ENCODE data around the gene NGEF.

NGEF gene

GRCh38 chr2:232850039-232850438 is 163.0 kb downstream of the NGEF start:
- Mint-ChIP-seq H3K4me3 (no peak overlapping the region), H3K4me1 (no peaks in the 10 kb centered on the region), H3K9me3 (no peaks in the 10 kb centered on the region), H3K27me3 (ENCODE audit: low read depth) (no peaks in the 10 kb centered on the region), H3K36me3 (ENCODE audit: low read depth) (peaks cover 57% of the 10 kb centered on the region), H3K27ac (no peak overlapping the region)
- no peak for TF ChIP-seq CTCF (IDR thresholded peaks at IDR 0.05; ENCODE audit: unreplicated experiment in 3 of 3)

GRCh38 chr2:232846055-232846454 is 167.0 kb downstream of the NGEF start:
- no peak for TF ChIP-seq CTCF (IDR thresholded peaks at IDR 0.05; ENCODE audit: unreplicated experiment in 3 of 3)
- Mint-ChIP-seq H3K27ac (no peak overlapping the region), H3K9me3 (no peaks in the 10 kb centered on the region), H3K36me3 (ENCODE audit: low read depth) (peaks cover 72% of the 10 kb centered on the region), H3K4me3 (no peak overlapping the region), H3K27me3 (ENCODE audit: low read depth) (no peaks in the 10 kb centered on the region), H3K4me1 (no peaks in the 10 kb centered on the region)

- peaks cover 74% of the 10 kb centered on the region for H3K36me3 Mint-ChIP-seq (ENCODE audit: low read depth)
- no peaks in the 10 kb centered on the region for H3K9me3 Mint-ChIP-seq
- no peaks in the 10 kb centered on the region for H3K27me3 Mint-ChIP-seq (ENCODE audit: low read depth)
- H3K4me3 Mint-ChIP-seq = no peak overlapping the region
- H3K27ac Mint-ChIP-seq = peak overlapping the region in 1 of 3 experiments; percentile 35
- TF ChIP-seq CTCF (IDR thresholded peaks at IDR 0.05; ENCODE audit: unreplicated experiment in 3 of 3) = peak in 1 of 3 experiments; percentile 18
- no peaks in the 10 kb centered on the region for H3K4me1 Mint-ChIP-seq
These were observed 169.2 kb downstream of the NGEF start for GRCh38 chr2:232843834-232844233.

- Mint-ChIP-seq H3K9me3 (no peaks in the 10 kb centered on the region), H3K36me3 (ENCODE audit: low read depth) (peaks cover 74% of the 10 kb centered on the region), H3K4me3 (no peak overlapping the region), H3K27ac (peak overlapping the region in 1 of 3 experiments; percentile 72), H3K4me1 (no peaks in the 10 kb centered on the region), H3K27me3 (ENCODE audit: low read depth) (no peaks in the 10 kb centered on the region)
- no peak for TF ChIP-seq CTCF (IDR thresholded peaks at IDR 0.05; ENCODE audit: unreplicated experiment in 3 of 3)
These were observed 170.4 kb downstream of the NGEF start for GRCh38 chr2:232842689-232843088.

- H3K36me3 Mint-ChIP-seq (ENCODE audit: low read depth) = peaks cover 75% of the 10 kb centered on the region
- H3K4me3 Mint-ChIP-seq = no peak overlapping the region
- no peak for TF ChIP-seq CTCF (IDR thresholded peaks at IDR 0.05; ENCODE audit: unreplicated experiment in 3 of 3)
- no peaks in the 10 kb centered on the region for H3K9me3 Mint-ChIP-seq
- H3K27me3 Mint-ChIP-seq (ENCODE audit: low read depth) = no peaks in the 10 kb centered on the region
- H3K27ac Mint-ChIP-seq = peak overlapping the region in 2 of 3 experiments; percentile 41 to 72
- peaks cover 8% of the 10 kb centered on the region for H3K4me1 Mint-ChIP-seq
These were observed 173.5 kb downstream of the NGEF start for GRCh38 chr2:232839411-232840079.

GRCh38 chr2:232838406-232838874 is 174.6 kb downstream of the NGEF start:
- peak overlapping the region in 2 of 3 experiments; percentile 21 to 33 for H3K27ac Mint-ChIP-seq
- no peak overlapping the region for H3K4me3 Mint-ChIP-seq
- no peaks in the 10 kb centered on the region for H3K9me3 Mint-ChIP-seq
- H3K4me1 Mint-ChIP-seq = peaks cover 8% of the 10 kb centered on the region
- no peaks in the 10 kb centered on the region for H3K27me3 Mint-ChIP-seq (ENCODE audit: low read depth)
- peaks cover 75% of the 10 kb centered on the region for H3K36me3 Mint-ChIP-seq (ENCODE audit: low read depth)
- TF ChIP-seq CTCF (IDR thresholded peaks at IDR 0.05; ENCODE audit: unreplicated experiment in 3 of 3) = no peak

All from nephron (organoid).